ENCODE measurements around the gene AHI1. TPM values are rescaled to one million over a fixed set of nuclear protein-coding genes. Genes with fewer than 3 reads are reported as not detected.

Gene AHI1
- total RNA-seq, 1 experiment from 2014 or later = 18.8 TPM

GRCh38 chr6:135390458-135390857, 107.1 kb downstream of the AHI1 start:
- H3K27ac Mint-ChIP-seq = no peak overlapping the region
- ChIA-PET CTCF (interaction anchor here (0.6 to 1.0 kb wide), 2 partner anchors 126 to 228 kb away, joined by 3 read pairs; no protein-coding TSS in a partner anchor), POLR2A (no interaction called here)
- no peaks in the 10 kb centered on the region for H3K27me3 Mint-ChIP-seq (ENCODE audit: low read depth)
- DNase-seq (ENCODE audit: low spot score) (no peak), ATAC-seq (no peak)
- TF ChIP-seq GABPB1 (CRISPR knock-in tag; IDR thresholded peaks at IDR 0.05) = no peak
- H3K4me3 Mint-ChIP-seq = no peak overlapping the region
- H3K36me3 Mint-ChIP-seq = 0 out of 2 replicates have a peak, but pooled peaks cover 3% of the 10 kb centered on the region
- no peaks in the 10 kb centered on the region for H3K4me1 Mint-ChIP-seq
- H3K9me3 Mint-ChIP-seq = no peaks in the 10 kb centered on the region

GRCh38 chr6:135385299-135385698, 112.2 kb downstream of the AHI1 start:
- POLR2A ChIA-PET = no interaction called here
- H3K27ac Mint-ChIP-seq = 0 out of 2 replicates have a peak overlapping the region, but pooled peaks have one; percentile 31
- TF ChIP-seq ZNF232 (CRISPR knock-in tag; IDR thresholded peaks at IDR 0.05) (no peak), ZNF263 (CRISPR knock-in tag; IDR thresholded peaks at IDR 0.05; ENCODE audit: low read depth) (no peak), ZNF121 (CRISPR knock-in tag; IDR thresholded peaks at IDR 0.05) (no peak), MYBL2 (CRISPR knock-in tag; IDR thresholded peaks at IDR 0.05) (no peak), AFF4 (CRISPR knock-in tag; IDR thresholded peaks at IDR 0.05; ENCODE audit: borderline replicate concordance) (no peak), SOX15 (CRISPR knock-in tag; IDR thresholded peaks at IDR 0.05) (no peak), JAZF1 (CRISPR knock-in tag; IDR thresholded peaks at IDR 0.05) (no peak), PRRX2 (CRISPR knock-in tag; IDR thresholded peaks at IDR 0.05) (no peak), FOXJ3 (CRISPR knock-in tag; IDR thresholded peaks at IDR 0.05; ENCODE audit: borderline replicate concordance) (no peak), NFYB (CRISPR knock-in tag; conservative IDR thresholded peaks at IDR 0.05; ENCODE audit: low read depth) (no peak), EMX1 (CRISPR knock-in tag; IDR thresholded peaks at IDR 0.05) (no peak), ZNF281 (CRISPR knock-in tag; IDR thresholded peaks at IDR 0.05) (no peak), E2F5 (CRISPR knock-in tag; IDR thresholded peaks at IDR 0.05) (no peak), CDX4 (CRISPR knock-in tag; IDR thresholded peaks at IDR 0.05; ENCODE audit: borderline replicate concordance) (no peak), MAX (CRISPR knock-in tag; IDR thresholded peaks at IDR 0.05) (no peak), ZNF396 (CRISPR knock-in tag; IDR thresholded peaks at IDR 0.05; ENCODE audit: borderline replicate concordance) (no peak)
- TF ChIP-seq, protein P1, sequence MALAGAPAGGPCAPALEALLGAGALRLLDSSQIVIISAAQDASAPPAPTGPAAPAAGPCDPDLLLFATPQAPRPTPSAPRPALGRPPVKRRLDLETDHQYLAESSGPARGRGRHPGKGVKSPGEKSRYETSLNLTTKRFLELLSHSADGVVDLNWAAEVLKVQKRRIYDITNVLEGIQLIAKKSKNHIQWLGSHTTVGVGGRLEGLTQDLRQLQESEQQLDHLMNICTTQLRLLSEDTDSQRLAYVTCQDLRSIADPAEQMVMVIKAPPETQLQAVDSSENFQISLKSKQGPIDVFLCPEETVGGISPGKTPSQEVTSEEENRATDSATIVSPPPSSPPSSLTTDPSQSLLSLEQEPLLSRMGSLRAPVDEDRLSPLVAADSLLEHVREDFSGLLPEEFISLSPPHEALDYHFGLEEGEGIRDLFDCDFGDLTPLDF (CRISPR knock-in tag; IDR thresholded peaks at IDR 0.05) = no peak
- TF ChIP-seq, protein P2, sequence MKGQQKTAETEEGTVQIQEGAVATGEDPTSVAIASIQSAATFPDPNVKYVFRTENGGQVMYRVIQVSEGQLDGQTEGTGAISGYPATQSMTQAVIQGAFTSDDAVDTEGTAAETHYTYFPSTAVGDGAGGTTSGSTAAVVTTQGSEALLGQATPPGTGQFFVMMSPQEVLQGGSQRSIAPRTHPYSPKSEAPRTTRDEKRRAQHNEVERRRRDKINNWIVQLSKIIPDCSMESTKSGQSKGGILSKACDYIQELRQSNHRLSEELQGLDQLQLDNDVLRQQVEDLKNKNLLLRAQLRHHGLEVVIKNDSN (CRISPR knock-in tag; IDR thresholded peaks at IDR 0.05) = no peak
- TF ChIP-seq, protein P3, sequence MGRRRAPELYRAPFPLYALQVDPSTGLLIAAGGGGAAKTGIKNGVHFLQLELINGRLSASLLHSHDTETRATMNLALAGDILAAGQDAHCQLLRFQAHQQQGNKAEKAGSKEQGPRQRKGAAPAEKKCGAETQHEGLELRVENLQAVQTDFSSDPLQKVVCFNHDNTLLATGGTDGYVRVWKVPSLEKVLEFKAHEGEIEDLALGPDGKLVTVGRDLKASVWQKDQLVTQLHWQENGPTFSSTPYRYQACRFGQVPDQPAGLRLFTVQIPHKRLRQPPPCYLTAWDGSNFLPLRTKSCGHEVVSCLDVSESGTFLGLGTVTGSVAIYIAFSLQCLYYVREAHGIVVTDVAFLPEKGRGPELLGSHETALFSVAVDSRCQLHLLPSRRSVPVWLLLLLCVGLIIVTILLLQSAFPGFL (CRISPR knock-in tag; IDR thresholded peaks at IDR 0.05; ENCODE audit: borderline replicate concordance) = no peak
- H3K9me3 Mint-ChIP-seq = no peaks in the 10 kb centered on the region
- no peaks in the 10 kb centered on the region for H3K4me1 Mint-ChIP-seq
- H3K36me3 Mint-ChIP-seq = 0 out of 2 replicates have a peak, but pooled peaks cover 3% of the 10 kb centered on the region
- ATAC-seq = no peak
- CTCF ChIA-PET = interaction anchor here (1.5 kb wide), 1 partner anchor 15 kb away, joined by 4 read pairs; no protein-coding TSS in a partner anchor
- no peaks in the 10 kb centered on the region for H3K27me3 Mint-ChIP-seq (ENCODE audit: low read depth)
- H3K4me3 Mint-ChIP-seq = no peak overlapping the region
- DNase-seq (ENCODE audit: low spot score) = no peak

All from WTC11 (cell line).